ENCODE data around the gene MAT1A. TPM values are rescaled to one million over a fixed set of nuclear protein-coding genes. Genes with fewer than 3 reads are reported as not detected.

Gene MAT1A
- total RNA-seq, 2 donors from 2014 or later, result 9.6 to 11.9 TPM

- WGBS, 2 donors, result 33 to 36% methylated on average over 6 to 12 of the region's 12 CpGs
- TF ChIP-seq POLR2A (IDR thresholded peaks at IDR 0.05) (no peak), CTCF (IDR thresholded peaks at IDR 0.05) (no peak)
- no peak overlapping the region for H3K4me3 ChIP-seq
- peaks cover 71% of the 10 kb centered on the region for H3K4me1 ChIP-seq
- intact Hi-C loops (cut with DNase I), result no loop called here
- peak overlapping the region; percentile 45 to 79 (median 70) for H3K27ac ChIP-seq
- no peaks in the 10 kb centered on the region for H3K36me3 ChIP-seq (replicated peaks in 1 of 2; ENCODE audit: insufficient read depth in 1 of 2, low read depth in 2 of 2)
- no peaks in the 10 kb centered on the region for H3K9me3 ChIP-seq
- ATAC-seq (peak; percentile 73), DNase-seq (peak; percentile 65 to 83 (median 74))
- no peaks in the 10 kb centered on the region for H3K27me3 ChIP-seq
Measured at GRCh38 chr10:80277567-80278250, 11.7 kb downstream of the MAT1A start.

- DNase-seq, result peak in 1 of 4 donors; percentile 10
- 38 to 57% methylated on average over 3 to 4 of the region's 4 CpGs for WGBS, 2 donors
- Histone ChIP-seq H3K27ac (peak overlapping the region in 3 of 4 donors; percentile 66 to 79 (median 73)), H3K36me3 (replicated peaks in 1 of 2; ENCODE audit: insufficient read depth in 1 of 2, low read depth in 2 of 2) (no peaks in the 10 kb centered on the region), H3K27me3 (no peaks in the 10 kb centered on the region), H3K4me1 (peaks cover 71% of the 10 kb centered on the region), H3K9me3 (no peaks in the 10 kb centered on the region), H3K4me3 (no peak overlapping the region)
- TF ChIP-seq CTCF (IDR thresholded peaks at IDR 0.05) (no peak), POLR2A (IDR thresholded peaks at IDR 0.05) (no peak)
- ATAC-seq, result no peak
- intact Hi-C loops (cut with DNase I), result no loop called here
Measured at GRCh38 chr10:80277016-80277415, 12.4 kb downstream of the MAT1A start.

GRCh38 chr10:80276335-80276734, 13.1 kb downstream of the MAT1A start:
- TF ChIP-seq POLR2A (IDR thresholded peaks at IDR 0.05) (no peak), CTCF (IDR thresholded peaks at IDR 0.05) (no peak)
- WGBS, 2 donors, result 87 to 91% methylated on average over 9 to 15 of the region's 16 CpGs
- no peak for DNase-seq

GRCh38 chr10:80275756-80276155, 13.7 kb downstream of the MAT1A start:
- Histone ChIP-seq H3K4me1 (peaks cover 60% of the 10 kb centered on the region), H3K36me3 (replicated peaks in 1 of 2; ENCODE audit: insufficient read depth in 1 of 2, low read depth in 2 of 2) (no peaks in the 10 kb centered on the region), H3K9me3 (no peaks in the 10 kb centered on the region), H3K4me3 (no peak overlapping the region), H3K27me3 (no peaks in the 10 kb centered on the region), H3K27ac (peak overlapping the region in 1 of 4 donors; percentile 8)
- no peak for DNase-seq
- intact Hi-C loops (cut with DNase I), result no loop called here
- TF ChIP-seq POLR2A (IDR thresholded peaks at IDR 0.05) (no peak), CTCF (IDR thresholded peaks at IDR 0.05) (no peak)
- ATAC-seq, result no peak
- 48% methylated on average over 6 to 7 of the region's 7 CpGs for WGBS, 2 donors

More at GRCh38 chr10:80276335-80276734, 13.1 kb downstream of the MAT1A start:
- Histone ChIP-seq H3K36me3 (replicated peaks in 1 of 2; ENCODE audit: insufficient read depth in 1 of 2, low read depth in 2 of 2) (no peaks in the 10 kb centered on the region), H3K4me3 (no peak overlapping the region), H3K4me1 (peaks cover 66% of the 10 kb centered on the region), H3K9me3 (no peaks in the 10 kb centered on the region), H3K27me3 (no peaks in the 10 kb centered on the region), H3K27ac (peak overlapping the region in 1 of 4 donors; percentile 73)
- no peak for ATAC-seq
- intact Hi-C loops (cut with DNase I), result no loop called here

GRCh38 chr10:80275135-80275498, 14.3 kb downstream of the MAT1A start:
- H3K36me3 ChIP-seq (replicated peaks in 1 of 2; ENCODE audit: insufficient read depth in 1 of 2, low read depth in 2 of 2), result no peaks in the 10 kb centered on the region
- ATAC-seq (no peak), DNase-seq (no peak)
- no peak for TF ChIP-seq CTCF (IDR thresholded peaks at IDR 0.05)
- no peak for TF ChIP-seq POLR2A (IDR thresholded peaks at IDR 0.05)
- no peaks in the 10 kb centered on the region for H3K9me3 ChIP-seq
- intact Hi-C loops (cut with DNase I), result no loop called here
- H3K4me3 ChIP-seq, result no peak overlapping the region
- H3K27me3 ChIP-seq, result no peaks in the 10 kb centered on the region
- 77 to 100% methylated on average over 1 to 3 of the region's 3 CpGs for WGBS, 2 donors
- peak overlapping the region in 1 of 4 donors; percentile 8 for H3K27ac ChIP-seq
- peaks cover 56% of the 10 kb centered on the region for H3K4me1 ChIP-seq
